ENCODE measurements around the gene PRKAR1B.

DNA sequence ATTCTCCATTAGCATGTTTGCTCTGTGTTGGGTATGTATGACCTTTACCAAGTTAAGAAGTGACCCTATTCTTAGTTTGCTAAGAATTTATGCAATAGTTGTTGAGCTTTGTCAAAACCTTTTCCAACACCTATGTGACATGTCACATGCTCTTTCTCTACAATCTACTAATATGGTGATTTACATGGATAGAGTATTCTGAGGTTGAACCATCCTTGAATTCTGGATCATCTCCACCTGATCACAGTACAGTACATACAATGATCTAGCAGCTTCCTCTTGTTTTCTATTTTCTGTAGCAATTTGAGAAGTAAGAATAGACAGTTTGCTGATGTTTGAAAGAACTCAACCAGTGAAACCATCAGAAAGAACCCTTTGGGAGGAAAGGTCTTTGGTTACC, 106.2 kb downstream of the PRKAR1B start:
- TF ChIP-seq, protein P1, sequence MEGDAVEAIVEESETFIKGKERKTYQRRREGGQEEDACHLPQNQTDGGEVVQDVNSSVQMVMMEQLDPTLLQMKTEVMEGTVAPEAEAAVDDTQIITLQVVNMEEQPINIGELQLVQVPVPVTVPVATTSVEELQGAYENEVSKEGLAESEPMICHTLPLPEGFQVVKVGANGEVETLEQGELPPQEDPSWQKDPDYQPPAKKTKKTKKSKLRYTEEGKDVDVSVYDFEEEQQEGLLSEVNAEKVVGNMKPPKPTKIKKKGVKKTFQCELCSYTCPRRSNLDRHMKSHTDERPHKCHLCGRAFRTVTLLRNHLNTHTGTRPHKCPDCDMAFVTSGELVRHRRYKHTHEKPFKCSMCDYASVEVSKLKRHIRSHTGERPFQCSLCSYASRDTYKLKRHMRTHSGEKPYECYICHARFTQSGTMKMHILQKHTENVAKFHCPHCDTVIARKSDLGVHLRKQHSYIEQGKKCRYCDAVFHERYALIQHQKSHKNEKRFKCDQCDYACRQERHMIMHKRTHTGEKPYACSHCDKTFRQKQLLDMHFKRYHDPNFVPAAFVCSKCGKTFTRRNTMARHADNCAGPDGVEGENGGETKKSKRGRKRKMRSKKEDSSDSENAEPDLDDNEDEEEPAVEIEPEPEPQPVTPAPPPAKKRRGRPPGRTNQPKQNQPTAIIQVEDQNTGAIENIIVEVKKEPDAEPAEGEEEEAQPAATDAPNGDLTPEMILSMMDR (IDR thresholded peaks at IDR 0.05), result no peak
- TF ChIP-seq, protein P2, sequence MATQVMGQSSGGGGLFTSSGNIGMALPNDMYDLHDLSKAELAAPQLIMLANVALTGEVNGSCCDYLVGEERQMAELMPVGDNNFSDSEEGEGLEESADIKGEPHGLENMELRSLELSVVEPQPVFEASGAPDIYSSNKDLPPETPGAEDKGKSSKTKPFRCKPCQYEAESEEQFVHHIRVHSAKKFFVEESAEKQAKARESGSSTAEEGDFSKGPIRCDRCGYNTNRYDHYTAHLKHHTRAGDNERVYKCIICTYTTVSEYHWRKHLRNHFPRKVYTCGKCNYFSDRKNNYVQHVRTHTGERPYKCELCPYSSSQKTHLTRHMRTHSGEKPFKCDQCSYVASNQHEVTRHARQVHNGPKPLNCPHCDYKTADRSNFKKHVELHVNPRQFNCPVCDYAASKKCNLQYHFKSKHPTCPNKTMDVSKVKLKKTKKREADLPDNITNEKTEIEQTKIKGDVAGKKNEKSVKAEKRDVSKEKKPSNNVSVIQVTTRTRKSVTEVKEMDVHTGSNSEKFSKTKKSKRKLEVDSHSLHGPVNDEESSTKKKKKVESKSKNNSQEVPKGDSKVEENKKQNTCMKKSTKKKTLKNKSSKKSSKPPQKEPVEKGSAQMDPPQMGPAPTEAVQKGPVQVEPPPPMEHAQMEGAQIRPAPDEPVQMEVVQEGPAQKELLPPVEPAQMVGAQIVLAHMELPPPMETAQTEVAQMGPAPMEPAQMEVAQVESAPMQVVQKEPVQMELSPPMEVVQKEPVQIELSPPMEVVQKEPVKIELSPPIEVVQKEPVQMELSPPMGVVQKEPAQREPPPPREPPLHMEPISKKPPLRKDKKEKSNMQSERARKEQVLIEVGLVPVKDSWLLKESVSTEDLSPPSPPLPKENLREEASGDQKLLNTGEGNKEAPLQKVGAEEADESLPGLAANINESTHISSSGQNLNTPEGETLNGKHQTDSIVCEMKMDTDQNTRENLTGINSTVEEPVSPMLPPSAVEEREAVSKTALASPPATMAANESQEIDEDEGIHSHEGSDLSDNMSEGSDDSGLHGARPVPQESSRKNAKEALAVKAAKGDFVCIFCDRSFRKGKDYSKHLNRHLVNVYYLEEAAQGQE (IDR thresholded peaks at IDR 0.05; ENCODE audit: insufficient read depth in 1 of 2, low read depth in 2 of 2, low read length in 1 of 2), result no peak
